OCI-LY7 (cell line): ENCODE data around the gene IGBP1.

Experiments
- CTCF ChIP-seq: fragments of 200-600 bp; sonication (generic); conservative IDR thresholded peaks from 2 replicates; pipeline ENCODE4 v1.5.1; 2014; ENCODE audit warnings: mild to moderate bottlenecking, antibody characterized with exemption, low read length, moderate library complexity, mixed read lengths
- EZH2phosphoT487 ChIP-seq: fragments of 200-600 bp; sonication (generic); IDR thresholded peaks from 2 replicates; pipeline ENCODE4 v1.6.1; 2018; ENCODE audit warnings: low read depth, borderline replicate concordance, mild to moderate bottlenecking, mixed run types, antibody characterized with exemption, low read length, moderate library complexity, mixed read lengths

- TF ChIP-seq CTCF: no peak
- no peak for TF ChIP-seq EZH2phosphoT487
Observed at GRCh38 chrX:70139736-70140135, 6.5 kb downstream of the IGBP1 start.
